Progenitor cell of endocrine pancreas (in vitro differentiated cells): ENCODE results near the gene AGPAT2. TPM values are rescaled to one million over a fixed set of nuclear protein-coding genes. Genes with fewer than 3 reads are reported as not detected.

ENCODE experiments used
- DNase-seq: peaks from one replicate; pipeline ENCODE4 v3.0.0; 2021; ENCODE audit warnings: low spot score; ENCODE audit not compliant: unreplicated experiment
- H3K27ac Mint-ChIP-seq: 2 replicates; pipeline ENCODE4 v1.8.0; 2021; ENCODE audit warnings: mild to moderate bottlenecking, moderate library complexity, mixed read lengths
- H3K27me3 Mint-ChIP-seq: 2 replicates; pipeline ENCODE4 v1.8.0; 2021; ENCODE audit warnings: mixed read lengths
- H3K36me3 Mint-ChIP-seq: 2 replicates; pipeline ENCODE4 v1.8.0; 2022; ENCODE audit warnings: mixed read lengths; ENCODE audit not compliant: insufficient read depth
- H3K4me1 Mint-ChIP-seq: 2 replicates; pipeline ENCODE4 v1.8.0; 2021; ENCODE audit warnings: low read depth, mixed read lengths
- H3K4me3 Mint-ChIP-seq: 2 replicates; pipeline ENCODE4 v1.8.0; 2021; ENCODE audit warnings: low read depth, mild to moderate bottlenecking, moderate library complexity, mixed read lengths
- H3K9me3 Mint-ChIP-seq: 2 replicates; pipeline ENCODE4 v1.8.0; 2021; ENCODE audit warnings: low read depth, mixed read lengths
- CTCF ChIP-seq: fragments of 200-600 bp; sonication (generic); IDR thresholded peaks from one replicate; pipeline ENCODE4 v1.5.0; 2021; ENCODE audit warnings: antibody characterized with exemption, mild to moderate bottlenecking; ENCODE audit not compliant: unreplicated experiment
- total RNA-seq: library from RNA; stranded (reverse); gene quantifications from 2 replicates; pipeline ENCODE4 v1.2.1, GENCODE V29; 2021

The AGPAT2 gene
- total RNA-seq, 1 donor from 2014 or later, result 28.0 TPM

DNA sequence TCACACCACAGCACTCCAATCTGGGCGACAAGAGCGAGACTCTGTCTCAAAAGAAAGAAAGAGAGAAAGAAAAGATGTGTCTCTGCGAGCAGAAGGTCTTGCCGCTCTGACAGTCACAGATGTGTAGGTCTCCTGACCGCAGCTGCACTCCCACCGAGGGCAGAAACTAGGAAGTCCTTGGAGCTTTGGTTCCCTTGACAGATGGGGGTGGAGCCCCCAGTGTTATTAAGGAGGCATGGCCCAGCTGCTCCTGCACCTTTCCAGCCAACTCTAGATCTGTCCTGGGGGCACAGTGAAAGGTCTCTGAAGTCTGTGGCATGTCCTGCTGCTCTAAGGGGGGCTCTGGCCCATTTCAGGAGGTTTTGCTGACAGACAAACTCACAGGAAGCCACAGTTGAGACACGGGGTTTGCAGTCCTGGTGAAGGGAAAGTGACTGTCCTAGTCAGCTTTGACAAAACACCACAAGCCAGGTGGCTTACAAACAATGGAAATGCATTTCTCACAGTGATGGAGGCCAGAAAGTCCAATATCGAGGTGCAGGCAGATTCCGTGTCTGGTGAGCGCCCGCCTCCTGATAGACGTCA is 16.1 kb upstream of the AGPAT2 start:
- Mint-ChIP-seq H3K27me3 (peaks cover 10% of the 10 kb centered on the region), H3K36me3 (no peaks in the 10 kb centered on the region), H3K27ac (no peak overlapping the region), H3K4me3 (no peak overlapping the region), H3K4me1 (peaks cover 14% of the 10 kb centered on the region), H3K9me3 (no peaks in the 10 kb centered on the region)
- TF ChIP-seq CTCF, result no peak
- DNase-seq, result no peak

GRCh38 chr9:136701668-136702053 is 14.4 kb upstream of the AGPAT2 start:
- Mint-ChIP-seq H3K9me3 (no peaks in the 10 kb centered on the region), H3K4me1 (peaks cover 28% of the 10 kb centered on the region), H3K27ac (no peak overlapping the region), H3K36me3 (no peaks in the 10 kb centered on the region), H3K27me3 (peaks cover 5% of the 10 kb centered on the region), H3K4me3 (no peak overlapping the region)
- TF ChIP-seq CTCF, result no peak
- DNase-seq, result no peak

DNA sequence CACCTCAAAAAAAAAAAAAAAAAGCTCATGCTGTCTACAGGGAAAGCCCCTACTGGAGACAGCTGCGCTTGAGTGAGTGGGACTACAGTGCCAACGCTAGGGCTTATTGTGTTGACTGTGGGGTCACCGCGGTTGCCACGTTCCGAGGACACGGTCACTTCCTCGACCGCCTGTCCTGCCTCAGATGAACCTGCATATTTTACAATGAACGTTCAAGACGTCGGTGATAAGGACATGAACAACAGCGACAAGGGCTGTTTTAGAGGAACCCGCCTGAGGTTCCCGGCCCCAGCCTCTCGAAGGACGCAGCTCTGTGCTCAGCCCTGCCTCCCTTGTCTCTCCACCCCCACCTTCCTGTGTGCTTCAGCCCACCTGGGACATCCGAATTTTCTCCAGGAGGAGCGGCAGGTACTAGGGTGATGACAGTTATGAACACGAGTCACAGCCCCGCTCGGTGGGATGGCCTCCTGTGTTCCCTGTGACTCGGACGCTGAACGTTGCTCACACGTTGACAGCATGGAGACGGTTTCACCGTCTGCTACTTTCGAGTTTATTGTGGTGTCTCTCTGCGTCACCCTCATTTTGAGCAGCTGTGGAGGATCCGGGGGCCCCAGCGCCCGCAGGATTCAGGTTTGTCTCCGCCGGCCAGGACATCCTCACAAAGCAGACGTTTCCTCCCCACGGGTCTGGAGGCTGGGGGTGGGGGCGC is 13.9 kb upstream of the AGPAT2 start:
- Mint-ChIP-seq H3K4me1 (peaks cover 28% of the 10 kb centered on the region), H3K27me3 (peaks cover 4% of the 10 kb centered on the region), H3K36me3 (no peaks in the 10 kb centered on the region), H3K27ac (no peak overlapping the region), H3K4me3 (no peak overlapping the region), H3K9me3 (no peaks in the 10 kb centered on the region)
- no peak for DNase-seq
- TF ChIP-seq CTCF, result no peak

DNA sequence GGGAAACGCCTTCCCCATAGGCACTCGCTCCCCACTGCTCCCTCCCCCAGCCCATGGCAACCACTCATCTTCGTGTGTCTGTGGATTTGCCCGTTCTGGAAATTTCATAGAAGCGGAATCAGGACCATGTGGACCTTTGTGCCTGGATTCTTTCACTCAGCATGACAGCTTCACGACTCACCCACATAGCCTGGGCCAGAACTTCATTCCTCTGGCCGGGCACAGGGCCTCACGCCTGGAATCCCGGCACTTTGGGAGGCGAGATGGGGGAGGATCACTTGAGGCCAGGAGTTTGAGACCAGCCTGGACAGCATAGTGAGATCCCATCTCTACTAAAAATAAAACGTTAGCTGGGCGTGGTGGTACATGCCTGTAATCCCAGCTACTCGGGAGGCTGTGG is 13.0 kb upstream of the AGPAT2 start:
- Mint-ChIP-seq H3K36me3 (no peaks in the 10 kb centered on the region), H3K4me1 (peaks cover 28% of the 10 kb centered on the region), H3K27me3 (no peaks in the 10 kb centered on the region), H3K9me3 (no peaks in the 10 kb centered on the region), H3K4me3 (no peak overlapping the region), H3K27ac (no peak overlapping the region)
- no peak for DNase-seq
- TF ChIP-seq CTCF, result no peak

DNA sequence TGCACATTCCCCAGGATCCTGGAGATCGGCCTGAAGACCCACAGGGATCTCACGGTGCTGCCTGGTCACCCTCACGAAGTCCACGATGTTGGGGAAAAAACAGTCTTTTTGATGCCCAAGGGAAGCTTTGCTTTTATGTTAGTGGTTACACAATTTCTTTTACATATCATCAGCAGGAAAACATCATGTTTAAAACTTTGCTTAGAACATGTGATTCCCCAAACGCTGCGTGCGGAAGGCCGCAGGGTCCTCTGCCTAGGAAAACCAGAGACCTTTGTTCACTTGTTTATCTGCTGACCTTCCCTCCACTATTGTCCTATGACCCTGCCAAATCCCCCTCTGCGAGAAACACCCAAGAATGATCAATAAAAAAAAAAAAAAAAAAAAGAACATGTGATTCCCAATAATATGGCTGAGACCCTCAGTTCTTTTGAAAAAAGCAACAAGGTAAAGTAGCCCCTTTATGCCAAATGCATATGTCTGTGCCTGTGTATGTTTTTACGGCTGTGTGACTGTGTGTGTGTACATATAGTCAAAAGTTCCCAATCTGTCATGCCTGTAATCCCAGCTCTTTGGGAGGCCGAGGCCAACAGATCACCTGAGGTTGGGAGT is 11.5 kb upstream of the AGPAT2 start:
- no peaks in the 10 kb centered on the region for H3K9me3 Mint-ChIP-seq
- peak overlapping the region; percentile 82 for H3K27ac Mint-ChIP-seq
- H3K27me3 Mint-ChIP-seq, result no peaks in the 10 kb centered on the region
- DNase-seq, result no peak
- no peaks in the 10 kb centered on the region for H3K36me3 Mint-ChIP-seq
- H3K4me3 Mint-ChIP-seq, result peak overlapping the region; percentile 36
- TF ChIP-seq CTCF, result no peak
- H3K4me1 Mint-ChIP-seq, result peaks cover 28% of the 10 kb centered on the region
